ENCODE measurements around the gene KRR1. TPM values are rescaled to one million over a fixed set of nuclear protein-coding genes. Genes with fewer than 3 reads are reported as not detected.

KRR1 gene
- total RNA-seq, 1 experiment from 2014 or later, result 73.2 TPM

GRCh38 chr12:75476071-75476470, 35.3 kb downstream of the KRR1 start:
- no peak for DNase-seq
- H3K4me3 Mint-ChIP-seq (ENCODE audit: unreplicated experiment), result no peak overlapping the region
- Histone ChIP-seq H3K27me3 (replicated peaks; ENCODE audit: control insufficient read depth, insufficient read depth, low read length) (no peaks in the 10 kb centered on the region), H3K36me3 (ENCODE audit: control insufficient read depth, insufficient read depth, low read length) (no peaks in the 10 kb centered on the region), H3K9me3 (no peaks in the 10 kb centered on the region), H3K4me3 (ENCODE audit: low read depth, low read length) (no peak overlapping the region), H3K4me1 (peaks cover 8% of the 10 kb centered on the region; the same call in 1 of the 2 replicates)
- intact Hi-C loops (cut with micrococcal nuclease; ENCODE audit: unreplicated experiment), result no loop called here
- H3K4me1 Mint-ChIP-seq (ENCODE audit: low read depth, unreplicated experiment), result peaks cover 6% of the 10 kb centered on the region
- TF ChIP-seq, protein P1, sequence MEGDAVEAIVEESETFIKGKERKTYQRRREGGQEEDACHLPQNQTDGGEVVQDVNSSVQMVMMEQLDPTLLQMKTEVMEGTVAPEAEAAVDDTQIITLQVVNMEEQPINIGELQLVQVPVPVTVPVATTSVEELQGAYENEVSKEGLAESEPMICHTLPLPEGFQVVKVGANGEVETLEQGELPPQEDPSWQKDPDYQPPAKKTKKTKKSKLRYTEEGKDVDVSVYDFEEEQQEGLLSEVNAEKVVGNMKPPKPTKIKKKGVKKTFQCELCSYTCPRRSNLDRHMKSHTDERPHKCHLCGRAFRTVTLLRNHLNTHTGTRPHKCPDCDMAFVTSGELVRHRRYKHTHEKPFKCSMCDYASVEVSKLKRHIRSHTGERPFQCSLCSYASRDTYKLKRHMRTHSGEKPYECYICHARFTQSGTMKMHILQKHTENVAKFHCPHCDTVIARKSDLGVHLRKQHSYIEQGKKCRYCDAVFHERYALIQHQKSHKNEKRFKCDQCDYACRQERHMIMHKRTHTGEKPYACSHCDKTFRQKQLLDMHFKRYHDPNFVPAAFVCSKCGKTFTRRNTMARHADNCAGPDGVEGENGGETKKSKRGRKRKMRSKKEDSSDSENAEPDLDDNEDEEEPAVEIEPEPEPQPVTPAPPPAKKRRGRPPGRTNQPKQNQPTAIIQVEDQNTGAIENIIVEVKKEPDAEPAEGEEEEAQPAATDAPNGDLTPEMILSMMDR (IDR thresholded peaks at IDR 0.05; ENCODE audit: insufficient read depth in 1 of 2, low read depth in 1 of 2, low read length in 1 of 2, severe bottlenecking in 1 of 2, unreplicated experiment in 1 of 2), result no peak
- H3K9me3 Mint-ChIP-seq (ENCODE audit: unreplicated experiment), result no peaks in the 10 kb centered on the region
- no peak overlapping the region for H3K27ac Mint-ChIP-seq (ENCODE audit: unreplicated experiment)
- H3K36me3 Mint-ChIP-seq (ENCODE audit: insufficient read depth, unreplicated experiment), result no peaks in the 10 kb centered on the region
- peaks cover 3% of the 10 kb centered on the region for H3K27me3 Mint-ChIP-seq (ENCODE audit: insufficient read depth, unreplicated experiment)
- POLR2A ChIA-PET, result no interaction called here
- CTCF ChIA-PET, result no interaction called here
- no TSS peak for BruUV-seq (replicated peaks)

DNA sequence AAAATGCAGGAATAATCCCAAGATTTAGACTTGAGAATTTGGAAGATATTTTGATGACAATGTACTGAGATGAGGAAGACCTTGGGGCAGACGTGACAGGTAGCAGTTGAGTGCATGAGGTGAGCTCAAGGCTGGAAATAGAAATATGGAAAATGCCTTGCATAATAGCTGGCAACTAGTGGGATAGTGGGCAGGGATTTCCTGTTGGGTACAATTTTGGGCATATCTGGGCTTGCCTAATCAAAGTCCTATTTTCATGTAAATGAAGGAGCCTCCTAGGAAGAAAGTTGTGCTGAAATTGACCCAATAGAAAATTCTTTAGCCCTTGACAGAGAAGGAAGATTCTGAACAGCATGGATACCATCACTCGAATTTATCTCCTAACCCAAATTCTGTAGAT, 37.3 kb downstream of the KRR1 start:
- H3K4me3 Mint-ChIP-seq (ENCODE audit: unreplicated experiment), result no peak overlapping the region
- POLR2A ChIA-PET, result no interaction called here
- no TSS peak for BruUV-seq (replicated peaks)
- H3K4me1 Mint-ChIP-seq (ENCODE audit: low read depth, unreplicated experiment), result no peaks in the 10 kb centered on the region
- no peak overlapping the region for H3K27ac Mint-ChIP-seq (ENCODE audit: unreplicated experiment)
- intact Hi-C loops (cut with micrococcal nuclease; ENCODE audit: unreplicated experiment), result no loop called here
- Histone ChIP-seq H3K36me3 (ENCODE audit: control insufficient read depth, insufficient read depth, low read length) (no peaks in the 10 kb centered on the region), H3K4me1 (no peaks in the 10 kb centered on the region), H3K27me3 (replicated peaks; ENCODE audit: control insufficient read depth, insufficient read depth, low read length) (no peaks in the 10 kb centered on the region), H3K9me3 (no peaks in the 10 kb centered on the region), H3K4me3 (ENCODE audit: low read depth, low read length) (no peak overlapping the region)
- no peaks in the 10 kb centered on the region for H3K36me3 Mint-ChIP-seq (ENCODE audit: insufficient read depth, unreplicated experiment)
- TF ChIP-seq, protein P1 (IDR thresholded peaks at IDR 0.05; ENCODE audit: insufficient read depth in 1 of 2, low read depth in 1 of 2, low read length in 1 of 2, severe bottlenecking in 1 of 2, unreplicated experiment in 1 of 2), result no peak
- CTCF ChIA-PET, result no interaction called here
- H3K9me3 Mint-ChIP-seq (ENCODE audit: unreplicated experiment), result no peaks in the 10 kb centered on the region
- peaks cover 3% of the 10 kb centered on the region for H3K27me3 Mint-ChIP-seq (ENCODE audit: insufficient read depth, unreplicated experiment)
- DNase-seq, result no peak

DNA sequence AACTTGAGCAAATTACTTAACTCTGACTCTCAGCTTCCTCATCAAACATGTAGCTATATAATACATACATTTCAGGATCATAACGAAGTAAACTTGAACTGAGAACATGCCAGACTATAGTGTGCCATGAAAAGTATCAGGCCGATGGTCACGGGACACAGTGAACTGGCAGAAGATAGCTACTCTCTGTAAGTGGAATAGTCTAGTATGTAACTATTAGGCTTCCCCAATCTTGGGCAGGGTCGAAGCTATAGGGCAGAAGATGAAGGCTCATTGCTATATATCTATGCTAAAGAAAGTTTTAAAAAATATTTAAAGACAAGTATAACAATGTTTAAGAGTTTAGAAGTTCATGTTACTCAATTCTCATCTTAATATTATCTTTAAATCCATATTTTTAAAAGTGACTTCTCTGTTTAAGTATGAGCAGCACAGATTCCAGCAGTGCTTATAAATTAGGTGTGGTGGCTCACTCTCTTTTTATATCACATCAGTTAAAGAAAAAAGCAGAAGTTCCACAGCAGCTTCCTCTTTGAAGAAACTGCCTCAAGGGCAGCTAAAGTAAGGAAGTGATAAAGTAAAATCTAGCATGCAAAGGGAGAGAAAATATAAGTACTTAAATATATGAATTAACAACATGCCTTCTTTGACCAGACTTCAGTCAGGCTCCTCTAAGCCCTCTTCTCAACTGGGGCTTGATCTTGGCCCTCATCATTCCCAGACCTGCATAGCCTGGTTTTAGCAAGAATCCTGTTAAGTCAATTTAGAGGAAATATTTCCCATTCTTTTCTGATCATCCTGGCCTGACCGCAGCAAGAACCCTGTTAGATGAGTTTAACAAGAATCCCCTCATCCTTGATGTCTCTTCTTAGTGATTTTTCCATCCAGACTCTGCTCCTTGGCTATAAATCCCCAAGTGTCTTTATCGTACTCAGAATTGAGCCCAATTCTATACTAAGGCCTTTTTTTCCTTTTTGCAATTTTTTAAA, 39.2 kb downstream of the KRR1 start:
- Mint-ChIP-seq H3K36me3 (ENCODE audit: insufficient read depth, unreplicated experiment) (no peaks in the 10 kb centered on the region), H3K9me3 (ENCODE audit: unreplicated experiment) (no peaks in the 10 kb centered on the region), H3K27me3 (ENCODE audit: insufficient read depth, unreplicated experiment) (peaks cover 6% of the 10 kb centered on the region), H3K4me3 (ENCODE audit: unreplicated experiment) (no peak overlapping the region), H3K4me1 (ENCODE audit: low read depth, unreplicated experiment) (no peaks in the 10 kb centered on the region), H3K27ac (ENCODE audit: unreplicated experiment) (no peak overlapping the region)
- POLR2A ChIA-PET, result no interaction called here
- intact Hi-C loops (cut with micrococcal nuclease; ENCODE audit: unreplicated experiment), result no loop called here
- Histone ChIP-seq H3K4me1 (no peaks in the 10 kb centered on the region), H3K4me3 (ENCODE audit: low read depth, low read length) (no peak overlapping the region), H3K36me3 (ENCODE audit: control insufficient read depth, insufficient read depth, low read length) (no peaks in the 10 kb centered on the region), H3K27me3 (replicated peaks; ENCODE audit: control insufficient read depth, insufficient read depth, low read length) (no peaks in the 10 kb centered on the region), H3K9me3 (no peaks in the 10 kb centered on the region)
- no TSS peak for BruUV-seq (replicated peaks)
- TF ChIP-seq, protein P1 (IDR thresholded peaks at IDR 0.05; ENCODE audit: insufficient read depth in 1 of 2, low read depth in 1 of 2, low read length in 1 of 2, severe bottlenecking in 1 of 2, unreplicated experiment in 1 of 2), result no peak
- CTCF ChIA-PET, result no interaction called here
- no peak for DNase-seq
